SK-N-SH (cell line): Measurements from ENCODE around the gene TP53TG5.

ENCODE experiments used
- CTCF ChIP-seq: fragments of 200-600 bp; sonication (generic); IDR thresholded peaks from 2 replicates; pipeline ENCODE4 v1.6.1; 2017; ENCODE audit warnings: antibody characterized with exemption, mild to moderate bottlenecking, moderate library complexity
- POLR2AphosphoS5 ChIP-seq: IDR thresholded peaks from 2 replicates; pipeline ENCODE4 v1.6.1; 2012; ENCODE audit warnings: low read depth, low read length
- SIN3A ChIP-seq: IDR thresholded peaks from 2 replicates; pipeline ENCODE4 v1.6.1; 2012; ENCODE audit warnings: low read depth, mild to moderate bottlenecking, low read length, moderate library complexity, borderline replicate concordance

- TF ChIP-seq CTCF, result no peak
- TF ChIP-seq POLR2AphosphoS5, result no peak
- TF ChIP-seq SIN3A, result no peak
These were observed 20.9 kb upstream of the TP53TG5 start for GRCh38 chr20:45399018-45399417.
